HCT116 (cell line): ENCODE data around the gene MFRP. TPM values are rescaled to one million over a fixed set of nuclear protein-coding genes. Genes with fewer than 3 reads are reported as not detected.

Experiments used
- ATAC-seq: fragments of 200-7000 bp; cut with Tn5 transposase; 2 replicates; pipeline ENCODE4 v1.9.1; 2020; ENCODE audit warnings: mild to moderate bottlenecking, moderate library complexity
- BruUV-seq: library from RNA; stranded (reverse); fragments of 400-500 nt; replicated peaks from 2 replicates; lab custom pipeline; 2021; lab: Mats Ljungman, UMichigan
- CTCF ChIA-PET: fragments of 300-600 bp; sonication (Branson Sonifier 250); formaldehyde crosslinking; loops from one replicate; lab custom pipeline; 2021; ENCODE audit warnings: antibody characterized with exemption; lab: Charles Lee
- POLR2A ChIA-PET: fragments of 300-600, 350-600 bp; sonication (Branson Sonifier 250); formaldehyde crosslinking; loops from one replicate; lab custom pipeline; 2021; ENCODE audit warnings: antibody characterized with exemption; lab: Charles Lee
- RAD21 ChIA-PET, 2 experiments: fragments of 300-600 bp; sonication (Branson Sonifier 250); formaldehyde crosslinking; loops; one replicate each; lab custom pipeline; 2023; ENCODE audit warnings: low total read pairs in 2 of 2; ENCODE audit not compliant: uncharacterized antibody in 2 of 2, unreplicated experiment in 2 of 2, low non-redundant PET in 1 of 2; lab: Charles Lee
- DNase-seq: peaks from one replicate; pipeline ENCODE4 v3.0.0-alpha.2; 2010; ENCODE audit warnings: low read depth, low spot score
- H2AFZ ChIP-seq: fragments of 200-600 bp; shearing (Covaris generic), sonication (generic); 2 replicates; pipeline ENCODE4 v1.6.1; 2017; ENCODE audit warnings: low read depth, mixed run types, mixed read lengths, antibody characterized with exemption, low read length; ENCODE audit not compliant: poor library complexity, severe bottlenecking
- H3K27ac ChIP-seq: 2 replicates; pipeline ENCODE4 v1.5.1; 2012; ENCODE audit warnings: low read depth, low read length
- H3K27me3 ChIP-seq: fragments of 200-600 bp; sonication (generic); 2 replicates; pipeline ENCODE4 v1.6.1; 2016; ENCODE audit warnings: mixed run types, low read length, mixed read lengths; ENCODE audit not compliant: insufficient read depth
- H3K36me3 ChIP-seq, 2 experiments: fragments of 200-500 bp in 1 of 2; fragments of 200-600 bp in 1 of 2; sonication (Bioruptor generic) in 1 of 2; sonication (generic) in 1 of 2; 2 replicates each; pipeline versions ENCODE4 v1.5.1 to v1.6.1; 2014 to 2016; ENCODE audit warnings: low read length in 2 of 2, inconsistent platforms in 1 of 2, mixed read lengths in 1 of 2, mixed run types in 1 of 2; ENCODE audit not compliant: insufficient read depth in 2 of 2, control insufficient read depth in 1 of 2
- H3K4me1 ChIP-seq, 2 experiments: fragments of 200-600 bp in 1 of 2; sonication (generic) in 1 of 2; 2 replicates each; pipeline versions ENCODE4 v1.5.1 to v1.6.1; 2012 to 2017; ENCODE audit warnings: low read length in 2 of 2, inconsistent platforms in 1 of 2, mild to moderate bottlenecking in 1 of 2, mixed read lengths in 1 of 2, mixed run types in 1 of 2, moderate library complexity in 1 of 2; ENCODE audit not compliant: insufficient read depth in 2 of 2, control insufficient read depth in 1 of 2
- H3K4me2 ChIP-seq: fragments of 200-600 bp; sonication (generic); 2 replicates; pipeline ENCODE4 v1.6.1; 2017; ENCODE audit warnings: mixed run types, low read length, mixed read lengths
- H3K4me3 ChIP-seq, 2 experiments: fragments of 200-600 bp in 1 of 2; sonication (generic) in 1 of 2; replicated peaks in 1 of 2; 2 replicates each; pipeline ENCODE4 v1.5.1; 2011 to 2016; ENCODE audit warnings: low read length in 2 of 2, control low read depth in 1 of 2, low read depth in 1 of 2, mild to moderate bottlenecking in 1 of 2, mixed read lengths in 1 of 2, mixed run types in 1 of 2
- H3K79me2 ChIP-seq: fragments of 200-600 bp; sonication (generic); 2 replicates; pipeline ENCODE4 v1.6.1; 2017; ENCODE audit warnings: mild to moderate bottlenecking, mixed run types, low read length, moderate library complexity, mixed read lengths; ENCODE audit not compliant: insufficient read depth
- H3K9ac ChIP-seq: fragments of 200-600 bp; sonication (generic); 2 replicates; pipeline ENCODE4 v1.6.1; 2016; ENCODE audit warnings: low read length, mixed read lengths
- H3K9me2 ChIP-seq: fragments of 200-600 bp; sonication (generic), shearing (Covaris generic); 2 replicates; pipeline ENCODE4 v1.6.1; 2017; ENCODE audit warnings: mixed run types, mild to moderate bottlenecking, moderate library complexity; ENCODE audit not compliant: insufficient read depth
- H3K9me3 ChIP-seq, 2 experiments: fragments of 200-500 bp in 1 of 2; fragments of 200-600 bp in 1 of 2; sonication (Bioruptor generic) in 1 of 2; sonication (generic) in 1 of 2; 2 replicates each; pipeline ENCODE4 v1.6.1; 2014 to 2017; ENCODE audit warnings: low read length in 2 of 2, mixed read lengths in 2 of 2, inconsistent platforms in 1 of 2, low read depth in 1 of 2, mild to moderate bottlenecking in 1 of 2, mixed run types in 1 of 2, moderate library complexity in 1 of 2; ENCODE audit not compliant: control insufficient read depth in 1 of 2, insufficient read depth in 1 of 2
- H4K20me1 ChIP-seq: fragments of 200-600 bp; sonication (generic), shearing (Covaris generic); 2 replicates; pipeline ENCODE4 v1.6.1; 2017; ENCODE audit warnings: mixed run types, mild to moderate bottlenecking, moderate library complexity; ENCODE audit not compliant: insufficient read depth
- CBX3 ChIP-seq: IDR thresholded peaks from 2 replicates; pipeline ENCODE4 v1.6.1; 2012; ENCODE audit warnings: low read depth
- CEBPB ChIP-seq: IDR thresholded peaks from 2 replicates; pipeline ENCODE4 v1.6.1; 2012; ENCODE audit warnings: low read depth
- EGR1 ChIP-seq: IDR thresholded peaks from 2 replicates; pipeline ENCODE4 v1.6.1; 2012; ENCODE audit warnings: low read depth
- EZH2 ChIP-seq: fragments of 200-600 bp; sonication (generic); IDR thresholded peaks from 2 replicates; pipeline ENCODE4 v1.6.1; 2017; ENCODE audit warnings: antibody characterized with exemption, mixed run types
- EZH2phosphoT487 ChIP-seq: fragments of 200-600 bp; IDR thresholded peaks from 2 replicates; pipeline ENCODE4 v1.6.1; 2018; ENCODE audit warnings: antibody characterized with exemption, borderline replicate concordance
- FOSL1 ChIP-seq: IDR thresholded peaks from 2 replicates; pipeline ENCODE4 v1.6.1; 2012; ENCODE audit warnings: low read depth
- JUND ChIP-seq: IDR thresholded peaks from 2 replicates; pipeline ENCODE4 v1.6.1; 2012
- POLR2A ChIP-seq: IDR thresholded peaks from 2 replicates; pipeline ENCODE4 v1.7.0; 2011; ENCODE audit warnings: borderline replicate concordance; ENCODE audit not compliant: insufficient read depth, insufficient read length; ENCODE audit errors: extremely low read depth
- POLR2AphosphoS5 ChIP-seq: IDR thresholded peaks from 2 replicates; pipeline ENCODE4 v1.6.1; 2011; ENCODE audit warnings: mild to moderate bottlenecking, low read depth, low read length, moderate library complexity
- RAD21 ChIP-seq: IDR thresholded peaks from 2 replicates; pipeline ENCODE4 v1.6.1; 2012; ENCODE audit warnings: low read depth, mild to moderate bottlenecking
- SIN3A ChIP-seq: IDR thresholded peaks from 2 replicates; pipeline ENCODE4 v1.6.1; 2012; ENCODE audit warnings: low read depth
- SRF ChIP-seq: IDR thresholded peaks from 2 replicates; pipeline ENCODE4 v1.6.1; 2012; ENCODE audit warnings: low read depth
- YY1 ChIP-seq: IDR thresholded peaks from 2 replicates; pipeline ENCODE4 v1.6.1; 2011; ENCODE audit warnings: low read length, low read depth, moderate library complexity, mild to moderate bottlenecking; ENCODE audit not compliant: insufficient replicate concordance; ENCODE audit errors: extremely low read depth
- ZFX ChIP-seq: fragments of 450-650 bp; IDR thresholded peaks from 2 replicates; pipeline ENCODE4 v1.6.1; 2017
- intact Hi-C: fragments of 100-400 bp; cut with micrococcal nuclease; formaldehyde crosslinking; loops from 2 replicates; pipeline ENCODE4 v1.10.0; 2022
- total RNA-seq: library from RNA; stranded (reverse); gene quantifications from one replicate; pipeline ENCODE4 v1.2.1, GENCODE V29; 2021; ENCODE audit not compliant: unreplicated experiment
- TF ChIP-seq, protein P1 (sequence below): IDR thresholded peaks from 2 replicates; pipeline ENCODE4 v1.6.1; 2012
- TF ChIP-seq, protein P2 (sequence below): IDR thresholded peaks from 2 replicates; pipeline ENCODE4 v1.6.1; 2011; ENCODE audit warnings: mild to moderate bottlenecking, low read length, moderate library complexity; ENCODE audit not compliant: insufficient replicate concordance; ENCODE audit errors: extremely low read depth
- TF ChIP-seq, protein P3 (sequence below): IDR thresholded peaks from 2 replicates; pipeline ENCODE4 v1.6.1; 2012

Gene MFRP
- total RNA-seq, 1 experiment from 2014 or later = not detected

DNA sequence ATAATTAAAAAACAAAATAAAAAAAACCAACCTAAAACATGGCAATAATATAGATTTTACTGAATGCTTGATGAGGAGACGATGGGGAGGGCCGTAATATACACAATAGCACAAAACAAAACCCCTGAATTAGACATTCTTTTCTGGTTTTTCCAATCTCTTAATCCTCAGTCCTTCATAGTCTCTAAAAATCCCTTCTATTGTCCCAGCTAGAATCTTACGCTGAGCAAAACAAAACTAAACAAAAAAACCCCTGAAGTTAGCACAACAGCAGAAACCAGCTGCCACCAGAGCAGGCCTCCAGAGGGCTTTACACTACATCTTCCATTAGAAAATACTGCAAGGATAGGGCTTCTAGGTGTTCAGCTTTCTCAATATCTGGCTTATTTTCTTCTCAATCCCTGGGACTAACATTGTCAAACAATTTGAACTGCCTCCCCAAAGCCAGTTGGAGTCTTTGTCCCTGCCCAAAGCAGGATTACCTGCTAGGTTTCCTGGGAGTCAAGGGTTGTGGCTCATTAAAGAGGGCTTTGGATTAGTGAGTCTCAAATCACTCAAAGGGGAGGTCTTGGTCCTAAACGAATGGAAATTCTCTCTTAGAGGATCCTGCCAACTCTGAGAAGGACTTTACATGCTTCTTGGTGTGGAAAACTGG is 14.3 kb downstream of the MFRP start:
- ATAC-seq (no peak), DNase-seq (no peak)
- Histone ChIP-seq H3K79me2 (peaks cover 28% of the 10 kb centered on the region), H3K4me2 (no peak overlapping the region), H3K27me3 (no peaks in the 10 kb centered on the region), H3K36me3 (peaks cover 0 to 12% of the 10 kb centered on the region in 2 experiments; a peak in 2 of 4 replicates), H3K27ac (no peak overlapping the region), H3K4me1 (peaks cover 9 to 19% of the 10 kb centered on the region in 2 experiments), H3K9ac (no peak overlapping the region), H3K4me3 (no peak overlapping the region), H2AFZ (no peak overlapping the region), H3K9me2 (no peaks in the 10 kb centered on the region), H3K9me3 (no peaks in the 10 kb centered on the region), H4K20me1 (no peaks in the 10 kb centered on the region)
- ChIA-PET RAD21 (no interaction called here), POLR2A (no interaction called here), CTCF (interaction anchor here (1.1 kb wide), 1 partner anchor 8 kb away, joined by 3 read pairs; no protein-coding TSS in a partner anchor)
- intact Hi-C loops = no loop called here
- TF ChIP-seq, protein P1, sequence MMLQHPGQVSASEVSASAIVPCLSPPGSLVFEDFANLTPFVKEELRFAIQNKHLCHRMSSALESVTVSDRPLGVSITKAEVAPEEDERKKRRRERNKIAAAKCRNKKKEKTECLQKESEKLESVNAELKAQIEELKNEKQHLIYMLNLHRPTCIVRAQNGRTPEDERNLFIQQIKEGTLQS = no peak
- TF ChIP-seq EGR1 (no peak), SIN3A (no peak), EZH2 (no peak)
- no TSS peak for BruUV-seq

DNA sequence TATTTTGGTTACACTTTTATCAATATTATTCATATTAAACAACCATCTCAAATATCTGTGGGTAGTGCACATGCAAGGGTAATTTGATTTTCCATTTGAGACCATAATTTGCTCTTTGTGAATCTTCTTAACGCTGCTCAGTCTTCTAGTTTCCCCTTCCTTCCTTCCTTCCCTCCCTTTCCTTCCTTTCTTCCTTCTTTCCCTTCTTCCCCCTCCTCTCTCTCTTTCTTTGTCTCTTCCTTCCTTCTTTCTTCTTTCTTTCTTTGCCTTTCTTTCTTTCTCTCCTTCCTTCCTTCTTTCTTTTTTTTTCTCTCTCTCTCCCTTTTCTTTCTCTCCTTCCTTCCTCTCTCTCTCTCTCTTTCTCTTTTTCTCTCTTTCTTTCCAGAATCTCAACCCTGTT is 16.3 kb downstream of the MFRP start:
- Histone ChIP-seq H3K36me3 (no peaks in the 10 kb centered on the region; a peak in 1 of 4 replicates), H3K27me3 (no peaks in the 10 kb centered on the region), H3K4me2 (no peak overlapping the region), H3K9me2 (no peaks in the 10 kb centered on the region), H4K20me1 (no peaks in the 10 kb centered on the region), H3K27ac (no peak overlapping the region), H3K4me3 (no peak overlapping the region), H3K4me1 (peaks cover 7 to 10% of the 10 kb centered on the region in 2 experiments; a peak in 3 of 4 replicates), H3K79me2 (peaks cover 8% of the 10 kb centered on the region), H3K9me3 (no peaks in the 10 kb centered on the region), H2AFZ (no peak overlapping the region), H3K9ac (no peak overlapping the region)
- TF ChIP-seq, protein P2, sequence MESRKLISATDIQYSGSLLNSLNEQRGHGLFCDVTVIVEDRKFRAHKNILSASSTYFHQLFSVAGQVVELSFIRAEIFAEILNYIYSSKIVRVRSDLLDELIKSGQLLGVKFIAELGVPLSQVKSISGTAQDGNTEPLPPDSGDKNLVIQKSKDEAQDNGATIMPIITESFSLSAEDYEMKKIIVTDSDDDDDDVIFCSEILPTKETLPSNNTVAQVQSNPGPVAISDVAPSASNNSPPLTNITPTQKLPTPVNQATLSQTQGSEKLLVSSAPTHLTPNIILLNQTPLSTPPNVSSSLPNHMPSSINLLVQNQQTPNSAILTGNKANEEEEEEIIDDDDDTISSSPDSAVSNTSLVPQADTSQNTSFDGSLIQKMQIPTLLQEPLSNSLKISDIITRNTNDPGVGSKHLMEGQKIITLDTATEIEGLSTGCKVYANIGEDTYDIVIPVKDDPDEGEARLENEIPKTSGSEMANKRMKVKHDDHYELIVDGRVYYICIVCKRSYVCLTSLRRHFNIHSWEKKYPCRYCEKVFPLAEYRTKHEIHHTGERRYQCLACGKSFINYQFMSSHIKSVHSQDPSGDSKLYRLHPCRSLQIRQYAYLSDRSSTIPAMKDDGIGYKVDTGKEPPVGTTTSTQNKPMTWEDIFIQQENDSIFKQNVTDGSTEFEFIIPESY = no peak
- TF ChIP-seq EZH2phosphoT487 (no peak), RAD21 (no peak), FOSL1 (no peak), JUND (no peak), ZFX (no peak), SIN3A (no peak), POLR2AphosphoS5 (no peak), YY1 (no peak), SRF (no peak), EGR1 (no peak), CEBPB (no peak), POLR2A (no peak), CBX3 (no peak)
- TF ChIP-seq, protein P3, sequence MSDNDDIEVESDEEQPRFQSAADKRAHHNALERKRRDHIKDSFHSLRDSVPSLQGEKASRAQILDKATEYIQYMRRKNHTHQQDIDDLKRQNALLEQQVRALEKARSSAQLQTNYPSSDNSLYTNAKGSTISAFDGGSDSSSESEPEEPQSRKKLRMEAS = no peak
- intact Hi-C loops = no loop called here
- ChIA-PET POLR2A (no interaction called here), RAD21 (no interaction called here), CTCF (no interaction called here)
- BruUV-seq = no TSS peak
- DNase-seq = no peak
- no peak for ATAC-seq
